Islet precursor cell (in vitro differentiated cells): ENCODE measurements around the gene PLD1.
"Not testable (repeated sequence)": the region's sequence is repeated elsewhere in the genome, so short reads cannot be mapped to it uniquely, and the experiment has no call there.

ENCODE experiments used
- DNase-seq: peaks from one replicate; pipeline ENCODE4 v3.0.0-alpha.2; 2018

The PLD1 gene

GRCh38 chr3:171835613-171836012 lies 25.3 kb upstream of the PLD1 start:
- DNase-seq = no peak

- DNase-seq = no peak
These were observed 24.8 kb upstream of the PLD1 start for GRCh38 chr3:171835116-171835515.

- DNase-seq = no peak
These were observed 24.1 kb upstream of the PLD1 start for GRCh38 chr3:171834461-171834801.

- DNase-seq = no peak
These were observed 23.6 kb upstream of the PLD1 start for GRCh38 chr3:171833789-171834460.

GRCh38 chr3:171832989-171833388 lies 22.7 kb upstream of the PLD1 start:
- DNase-seq = no peak

GRCh38 chr3:171831936-171832335 lies 21.7 kb upstream of the PLD1 start:
- no peak for DNase-seq

- DNase-seq = no peak
These were observed 20.2 kb upstream of the PLD1 start for GRCh38 chr3:171830518-171830875.

GRCh38 chr3:171829841-171830517 lies 19.7 kb upstream of the PLD1 start:
- peak; percentile 92 for DNase-seq

- no peak for DNase-seq
These were observed 18.9 kb upstream of the PLD1 start for GRCh38 chr3:171828902-171829770.

- no peak for DNase-seq
These were observed 17.7 kb upstream of the PLD1 start for GRCh38 chr3:171827836-171828458.

- DNase-seq = no peak
These were observed 17.1 kb upstream of the PLD1 start for GRCh38 chr3:171827385-171827784.

GRCh38 chr3:171825222-171825828 lies 15.0 kb upstream of the PLD1 start:
- no peak for DNase-seq

GRCh38 chr3:171824824-171825221 lies 14.5 kb upstream of the PLD1 start:
- no peak for DNase-seq

- DNase-seq = no peak
These were observed 13.8 kb upstream of the PLD1 start for GRCh38 chr3:171824116-171824515.

- DNase-seq = no peak
These were observed 12.3 kb upstream of the PLD1 start for GRCh38 chr3:171822431-171823106.

GRCh38 chr3:171821778-171822358 lies 11.6 kb upstream of the PLD1 start:
- no peak for DNase-seq

GRCh38 chr3:171821044-171821443 lies 10.8 kb upstream of the PLD1 start:
- no peak for DNase-seq

GRCh38 chr3:171817074-171817800 lies 7.0 kb upstream of the PLD1 start:
- DNase-seq = no peak

GRCh38 chr3:171815973-171816595 lies 5.8 kb upstream of the PLD1 start:
- DNase-seq = no peak

- DNase-seq = not testable (repeated sequence)
These were observed 4.4 kb upstream of the PLD1 start for GRCh38 chr3:171814662-171815061.
